Muscle of leg (tissue), 9 donors: ENCODE data around the gene C6orf58. TPM values are rescaled to one million over a fixed set of nuclear protein-coding genes. Genes with fewer than 3 reads are reported as not detected.

Experiments
- polyA plus RNA-seq, 8 donors: library from polyadenylated mRNA; unstranded; fragments of 120-200 nt; gene quantifications; one replicate each; pipeline versions ENCODE4 v1.2.1 to v1.2.3, GENCODE V29; 2013; ENCODE audit warnings: inconsistent platforms in 1 of 8, low replicate concordance in 1 of 8; ENCODE audit not compliant: insufficient read length in 8 of 8, insufficient read depth in 1 of 8
- total RNA-seq: library from RNA; stranded (reverse); fragments of 120-200 nt; gene quantifications from one replicate; pipeline ENCODE4 v1.2.4, GENCODE V29; 2013

Gene C6orf58
- total and polyA plus RNA-seq, 9 donors, result 0.09 to 1.5 (median 0.60) TPM

Other genes with a start within 250 kb of the C6orf58 start
- 51.2 TPM for gene ECHDC1, start 233.6 kb upstream of the C6orf58 start, total RNA-seq
- gene ECHDC1, start 233.6 kb upstream of the C6orf58 start, polyA plus RNA-seq, result 10 to 100 TPM; 57.3 to 70.0 (median 61.2) TPM
- gene KIAA0408, start 117.8 kb upstream of the C6orf58 start, total RNA-seq, result 17.6 TPM
- gene KIAA0408, start 117.8 kb upstream of the C6orf58 start, polyA plus RNA-seq, result 10 to 100 TPM; 13.8 to 23.1 (median 17.5) TPM